ENCODE measurements around the gene ME3. TPM values are rescaled to one million over a fixed set of nuclear protein-coding genes. Genes with fewer than 3 reads are reported as not detected.

ME3 gene
- total RNA-seq, 1 experiment from 2014 or later: 1.8 TPM

DNA sequence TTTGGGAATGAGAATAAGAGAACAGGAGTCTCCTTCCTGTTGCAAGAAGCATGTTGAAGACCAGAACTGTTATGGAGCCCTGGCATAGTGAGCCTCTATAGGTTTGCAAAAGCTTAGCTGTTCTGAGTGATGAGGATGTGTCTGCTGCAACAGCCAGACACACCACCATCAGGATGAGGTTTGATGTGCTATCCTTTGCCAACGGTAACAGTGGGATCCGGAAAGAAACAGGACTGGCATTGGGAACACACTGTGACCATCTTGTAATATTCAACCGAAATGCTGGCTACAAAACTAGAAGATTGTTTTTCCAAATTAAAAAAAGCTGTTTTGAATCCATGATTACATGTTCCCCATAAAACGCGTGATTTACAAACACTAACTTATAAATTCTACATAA is 117.0 kb downstream of the ME3 start (continued):
- TF ChIP-seq ZSCAN18 (CRISPR knock-in tag; IDR thresholded peaks at IDR 0.05) (no peak), ZNF416 (CRISPR knock-in tag; IDR thresholded peaks at IDR 0.05) (no peak), KAT7 (CRISPR knock-in tag; IDR thresholded peaks at IDR 0.05; ENCODE audit: borderline replicate concordance) (no peak), ESRRA (CRISPR knock-in tag; IDR thresholded peaks at IDR 0.05; ENCODE audit: borderline replicate concordance) (no peak), ATF1 (CRISPR knock-in tag; IDR thresholded peaks at IDR 0.05) (no peak), ZNF396 (CRISPR knock-in tag; IDR thresholded peaks at IDR 0.05; ENCODE audit: borderline replicate concordance) (no peak), AFF4 (CRISPR knock-in tag; IDR thresholded peaks at IDR 0.05; ENCODE audit: borderline replicate concordance) (no peak), E2F4 (CRISPR knock-in tag; IDR thresholded peaks at IDR 0.05; ENCODE audit: borderline replicate concordance, low read depth) (no peak)
- TF ChIP-seq, protein P1, sequence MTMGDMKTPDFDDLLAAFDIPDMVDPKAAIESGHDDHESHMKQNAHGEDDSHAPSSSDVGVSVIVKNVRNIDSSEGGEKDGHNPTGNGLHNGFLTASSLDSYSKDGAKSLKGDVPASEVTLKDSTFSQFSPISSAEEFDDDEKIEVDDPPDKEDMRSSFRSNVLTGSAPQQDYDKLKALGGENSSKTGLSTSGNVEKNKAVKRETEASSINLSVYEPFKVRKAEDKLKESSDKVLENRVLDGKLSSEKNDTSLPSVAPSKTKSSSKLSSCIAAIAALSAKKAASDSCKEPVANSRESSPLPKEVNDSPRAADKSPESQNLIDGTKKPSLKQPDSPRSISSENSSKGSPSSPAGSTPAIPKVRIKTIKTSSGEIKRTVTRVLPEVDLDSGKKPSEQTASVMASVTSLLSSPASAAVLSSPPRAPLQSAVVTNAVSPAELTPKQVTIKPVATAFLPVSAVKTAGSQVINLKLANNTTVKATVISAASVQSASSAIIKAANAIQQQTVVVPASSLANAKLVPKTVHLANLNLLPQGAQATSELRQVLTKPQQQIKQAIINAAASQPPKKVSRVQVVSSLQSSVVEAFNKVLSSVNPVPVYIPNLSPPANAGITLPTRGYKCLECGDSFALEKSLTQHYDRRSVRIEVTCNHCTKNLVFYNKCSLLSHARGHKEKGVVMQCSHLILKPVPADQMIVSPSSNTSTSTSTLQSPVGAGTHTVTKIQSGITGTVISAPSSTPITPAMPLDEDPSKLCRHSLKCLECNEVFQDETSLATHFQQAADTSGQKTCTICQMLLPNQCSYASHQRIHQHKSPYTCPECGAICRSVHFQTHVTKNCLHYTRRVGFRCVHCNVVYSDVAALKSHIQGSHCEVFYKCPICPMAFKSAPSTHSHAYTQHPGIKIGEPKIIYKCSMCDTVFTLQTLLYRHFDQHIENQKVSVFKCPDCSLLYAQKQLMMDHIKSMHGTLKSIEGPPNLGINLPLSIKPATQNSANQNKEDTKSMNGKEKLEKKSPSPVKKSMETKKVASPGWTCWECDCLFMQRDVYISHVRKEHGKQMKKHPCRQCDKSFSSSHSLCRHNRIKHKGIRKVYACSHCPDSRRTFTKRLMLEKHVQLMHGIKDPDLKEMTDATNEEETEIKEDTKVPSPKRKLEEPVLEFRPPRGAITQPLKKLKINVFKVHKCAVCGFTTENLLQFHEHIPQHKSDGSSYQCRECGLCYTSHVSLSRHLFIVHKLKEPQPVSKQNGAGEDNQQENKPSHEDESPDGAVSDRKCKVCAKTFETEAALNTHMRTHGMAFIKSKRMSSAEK (CRISPR knock-in tag; IDR thresholded peaks at IDR 0.05; ENCODE audit: borderline replicate concordance): no peak

DNA sequence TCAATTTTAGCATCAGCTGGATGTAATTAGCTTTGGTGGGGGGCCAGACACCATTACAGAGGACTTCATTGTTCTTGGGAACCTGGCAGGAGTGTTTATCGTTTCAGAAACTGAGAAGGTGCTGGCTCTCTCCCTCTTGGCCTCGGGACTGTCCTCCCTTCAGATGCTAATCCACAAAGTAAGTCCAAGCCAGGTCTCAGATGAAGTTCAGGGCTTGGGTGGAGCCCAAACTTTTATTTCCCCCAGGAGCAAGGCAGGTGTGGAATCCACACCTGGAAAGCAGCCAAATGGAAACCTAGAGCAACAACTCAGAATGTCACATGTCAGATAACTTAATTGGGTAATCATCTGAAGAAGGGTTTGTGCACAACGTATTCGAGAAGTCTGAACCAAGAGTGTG is 119.2 kb downstream of the ME3 start:
- no peaks in the 10 kb centered on the region; the same call in none of the 2 replicates for H3K9me3 Mint-ChIP-seq
- no peak overlapping the region for H3K4me3 Mint-ChIP-seq
- H3K27ac Mint-ChIP-seq: no peak overlapping the region
- ATAC-seq: no peak
- no peak for DNase-seq (ENCODE audit: low spot score)
- ChIA-PET CTCF (no interaction called here), POLR2A (no interaction called here)
- H3K4me1 Mint-ChIP-seq: peaks cover 2% of the 10 kb centered on the region
- no peaks in the 10 kb centered on the region; the same call in 1 of the 2 replicates for H3K27me3 Mint-ChIP-seq (ENCODE audit: low read depth)
- H3K36me3 Mint-ChIP-seq: no peaks in the 10 kb centered on the region
- TF ChIP-seq ELF4 (CRISPR knock-in tag; IDR thresholded peaks at IDR 0.05; ENCODE audit: low read depth): no peak
- TF ChIP-seq ZNF219 (CRISPR knock-in tag; IDR thresholded peaks at IDR 0.05; ENCODE audit: borderline replicate concordance): no peak
- TF ChIP-seq, protein P2, sequence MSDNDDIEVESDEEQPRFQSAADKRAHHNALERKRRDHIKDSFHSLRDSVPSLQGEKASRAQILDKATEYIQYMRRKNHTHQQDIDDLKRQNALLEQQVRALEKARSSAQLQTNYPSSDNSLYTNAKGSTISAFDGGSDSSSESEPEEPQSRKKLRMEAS (CRISPR knock-in tag; IDR thresholded peaks at IDR 0.05): no peak
- TF ChIP-seq, protein P1 (CRISPR knock-in tag; IDR thresholded peaks at IDR 0.05; ENCODE audit: borderline replicate concordance): no peak
- no peak for TF ChIP-seq FOXP1 (CRISPR knock-in tag; IDR thresholded peaks at IDR 0.05; ENCODE audit: borderline replicate concordance)
- no peak for TF ChIP-seq NFATC4 (CRISPR knock-in tag; IDR thresholded peaks at IDR 0.05)
- TF ChIP-seq OVOL2 (CRISPR knock-in tag; IDR thresholded peaks at IDR 0.05; ENCODE audit: borderline replicate concordance): no peak
- no peak for TF ChIP-seq CBFB (CRISPR knock-in tag; IDR thresholded peaks at IDR 0.05; ENCODE audit: low read depth)
- no peak for TF ChIP-seq IRF2 (CRISPR knock-in tag; IDR thresholded peaks at IDR 0.05; ENCODE audit: borderline replicate concordance, low read depth)
- TF ChIP-seq ERG (CRISPR knock-in tag; IDR thresholded peaks at IDR 0.05): no peak
- TF ChIP-seq TCF7 (CRISPR knock-in tag; IDR thresholded peaks at IDR 0.05; ENCODE audit: low read depth): no peak
